GM23338 (cell line): Measurements from ENCODE around the gene DFFB. TPM values are rescaled to one million over a fixed set of nuclear protein-coding genes. Genes with fewer than 3 reads are reported as not detected.

ENCODE experiments used
- ATAC-seq: fragments of 200-7000 bp; cut with Tn5 transposase; 3 replicates; pipeline ENCODE4 v1.9.1; 2020
- DNase-seq: peaks from one replicate; pipeline ENCODE4 v3.0.0-alpha.2; 2015; ENCODE audit warnings: low spot score
- H2AFZ ChIP-seq: fragments of 200-600 bp; sonication (generic); 2 replicates; pipeline ENCODE4 v1.8.0; 2016; ENCODE audit warnings: antibody characterized with exemption, mild to moderate bottlenecking, moderate library complexity
- H3F3A ChIP-seq: fragments of 200-600 bp; sonication (generic); replicated peaks from 2 replicates; pipeline ENCODE4 v1.8.0; 2017; ENCODE audit warnings: antibody characterized with exemption, mixed run types, low read depth
- H3K27ac ChIP-seq: fragments of 200-600 bp; sonication (generic); 2 replicates; pipeline ENCODE4 v1.6.1; 2016; ENCODE audit warnings: low read depth
- H3K27me3 ChIP-seq: fragments of 200-600 bp; sonication (generic); 2 replicates; pipeline ENCODE4 v1.8.0; 2016; ENCODE audit warnings: mild to moderate bottlenecking, mixed run types, moderate library complexity; ENCODE audit not compliant: insufficient read depth
- H3K36me3 ChIP-seq: fragments of 200-600 bp; sonication (generic); 2 replicates; pipeline ENCODE4 v1.8.0; 2016; ENCODE audit warnings: mild to moderate bottlenecking; ENCODE audit not compliant: insufficient read depth
- H3K4me1 ChIP-seq: fragments of 200-600 bp; sonication (generic); 2 replicates; pipeline ENCODE4 v1.8.0; 2016; ENCODE audit warnings: mild to moderate bottlenecking, moderate library complexity; ENCODE audit not compliant: insufficient read depth
- H3K4me2 ChIP-seq: fragments of 200-600 bp; sonication (generic); 2 replicates; pipeline ENCODE4 v1.7.1; 2017; ENCODE audit warnings: mixed run types
- H3K4me3 ChIP-seq: fragments of 200-600 bp; sonication (generic); 2 replicates; pipeline ENCODE4 v1.6.1; 2016; ENCODE audit warnings: mixed run types
- H3K79me2 ChIP-seq: fragments of 200-600 bp; sonication (generic); replicated peaks from 2 replicates; pipeline ENCODE4 v1.8.0; 2017; ENCODE audit warnings: mild to moderate bottlenecking; ENCODE audit not compliant: insufficient read depth
- H3K9me2 ChIP-seq: fragments of 200-600 bp; sonication (generic); 2 replicates; pipeline ENCODE4 v1.8.0; 2017; ENCODE audit not compliant: insufficient read depth
- H4K20me1 ChIP-seq: fragments of 200-600 bp; sonication (generic); replicated peaks from 2 replicates; pipeline ENCODE4 v1.8.0; 2017; ENCODE audit warnings: mild to moderate bottlenecking; ENCODE audit not compliant: insufficient read depth
- H3K27ac Mint-ChIP-seq: 2 replicates; pipeline ENCODE4 v1.8.0; 2020; ENCODE audit warnings: inconsistent platforms, mild to moderate bottlenecking, moderate library complexity, mixed read lengths
- H3K27me3 Mint-ChIP-seq: 3 replicates; pipeline ENCODE4 v1.8.0; 2022; ENCODE audit warnings: low read depth, mild to moderate bottlenecking, moderate library complexity, mixed read lengths, inconsistent platforms; ENCODE audit not compliant: insufficient read depth, poor library complexity
- H3K36me3 Mint-ChIP-seq: 3 replicates; pipeline ENCODE4 v1.8.0; 2021; ENCODE audit warnings: low read depth, mild to moderate bottlenecking, inconsistent platforms, moderate library complexity, mixed read lengths
- H3K4me1 Mint-ChIP-seq: 3 replicates; pipeline ENCODE4 v1.8.0; 2020; ENCODE audit warnings: mild to moderate bottlenecking, inconsistent platforms, mixed read lengths
- H3K4me3 Mint-ChIP-seq: 3 replicates; pipeline ENCODE4 v1.8.0; 2021; ENCODE audit warnings: moderate library complexity, mild to moderate bottlenecking, inconsistent platforms, mixed read lengths
- H3K9me3 Mint-ChIP-seq: 3 replicates; pipeline ENCODE4 v1.8.0; 2020; ENCODE audit warnings: moderate library complexity, mild to moderate bottlenecking, inconsistent platforms, mixed read lengths
- CREB1 ChIP-seq: fragments of 250-450 bp; sonication (Bioruptor Pico); IDR thresholded peaks from 2 replicates; pipeline ENCODE4 v1.5.0; 2020; ENCODE audit warnings: low read depth, mild to moderate bottlenecking, moderate library complexity
- CTCF ChIP-seq, 2 experiments: fragments of 200-600 bp in 1 of 2; sonication (generic) in 1 of 2; conservative IDR thresholded peaks; 2 replicates each; pipeline versions ENCODE4 v1.5.1 to v1.6.1; 2016 to 2017; ENCODE audit warnings: antibody characterized with exemption in 2 of 2, low read depth in 2 of 2, mild to moderate bottlenecking in 2 of 2, moderate library complexity in 1 of 2
- ETS1 ChIP-seq: IDR thresholded peaks from 2 replicates; pipeline ENCODE4 v1.6.1; 2016; ENCODE audit warnings: antibody characterized with exemption
- EZH2 ChIP-seq: fragments of 200-600 bp; sonication (generic); IDR thresholded peaks from one replicate; pipeline ENCODE4 v1.8.0; 2017; ENCODE audit warnings: antibody characterized with exemption, mild to moderate bottlenecking, low read depth; ENCODE audit not compliant: unreplicated experiment
- EZH2phosphoT487 ChIP-seq: fragments of 200-600 bp; sonication (generic); IDR thresholded peaks from one replicate; pipeline ENCODE4 v1.8.1; 2018; ENCODE audit warnings: antibody characterized with exemption; ENCODE audit not compliant: unreplicated experiment
- JUNB ChIP-seq: IDR thresholded peaks from one replicate; pipeline ENCODE4 v1.6.1; 2016; ENCODE audit warnings: antibody characterized with exemption; ENCODE audit not compliant: unreplicated experiment
- NANOG ChIP-seq: IDR thresholded peaks from 2 replicates; pipeline ENCODE4 v1.6.1; 2016; ENCODE audit warnings: antibody characterized with exemption, borderline replicate concordance
- POLR2AphosphoS5 ChIP-seq: IDR thresholded peaks from 2 replicates; pipeline ENCODE4 v1.6.1; 2016; ENCODE audit warnings: antibody characterized with exemption, low read depth
- REST ChIP-seq: IDR thresholded peaks from one replicate; pipeline ENCODE4 v1.6.1; 2018; ENCODE audit warnings: antibody characterized with exemption; ENCODE audit not compliant: unreplicated experiment
- STAT1 ChIP-seq: IDR thresholded peaks from one replicate; pipeline ENCODE4 v1.6.1; 2016; ENCODE audit warnings: antibody characterized with exemption; ENCODE audit not compliant: unreplicated experiment
- ZNF114 ChIP-seq: fragments of 250-450 bp; sonication (Bioruptor Pico); IDR thresholded peaks from 2 replicates; pipeline ENCODE4 v1.5.0; 2020; ENCODE audit warnings: mild to moderate bottlenecking, moderate library complexity
- ZNF331 ChIP-seq: fragments of 250-450 bp; sonication (Bioruptor Pico); IDR thresholded peaks from 2 replicates; pipeline ENCODE4 v1.5.0; 2020; ENCODE audit warnings: low read depth, mild to moderate bottlenecking, moderate library complexity
- ZNF462 ChIP-seq: fragments of 250-450 bp; sonication (Bioruptor Pico); IDR thresholded peaks from 2 replicates; pipeline ENCODE4 v1.5.0; 2020; ENCODE audit warnings: mild to moderate bottlenecking, moderate library complexity
- polyA plus RNA-seq: library from polyadenylated mRNA; unstranded; fragments of >200 nt; fragmentation: Nextera tagmentation; extraction: Ambion mirVana; gene quantifications from 2 replicates; pipeline ENCODE4 v1.2.1, GENCODE V29; 2016
- total RNA-seq: library from RNA; depleted of rRNA; stranded (reverse); fragments of >200 nt; shearing (Covaris generic); gene quantifications from 2 replicates; pipeline ENCODE4 v1.2.3, GENCODE V29; 2014

DFFB gene
- total and polyA plus RNA-seq, 2 experiments from 2014 or later: 6.5 to 18.1 TPM

GRCh38 chr1:3819771-3820200 lies 37.5 kb upstream of the DFFB start:
- H3K4me2 ChIP-seq: no peak overlapping the region
- Mint-ChIP-seq H3K36me3 (peaks cover 12% of the 10 kb centered on the region), H3K27me3 (peaks cover 7% of the 10 kb centered on the region), H3K27ac (no peak overlapping the region), H3K4me1 (no peaks in the 10 kb centered on the region; the same call in 2 of the 3 replicates), H3K4me3 (no peak overlapping the region), H3K9me3 (no peaks in the 10 kb centered on the region)
- H3K9me2 ChIP-seq: no peaks in the 10 kb centered on the region
- no peak overlapping the region for H2AFZ ChIP-seq
- no peak for TF ChIP-seq CTCF (conservative IDR thresholded peaks at IDR 0.05; ENCODE audit: low read depth in 2 of 2)
- no peak for TF ChIP-seq ETS1
- no peak for TF ChIP-seq EZH2phosphoT487
- no peak for TF ChIP-seq JUNB
- TF ChIP-seq EZH2: no peak
- no peak for TF ChIP-seq ZNF331 (CRISPR knock-in tag)
- no peak for TF ChIP-seq NANOG
- no peak for TF ChIP-seq REST
- TF ChIP-seq STAT1: no peak
- no peak for TF ChIP-seq ZNF462 (CRISPR knock-in tag)
- TF ChIP-seq CREB1 (CRISPR knock-in tag): no peak
- no peak for TF ChIP-seq POLR2AphosphoS5
- no peak for TF ChIP-seq ZNF114 (CRISPR knock-in tag)
- H3K4me1 ChIP-seq: no peaks in the 10 kb centered on the region
- no peaks in the 10 kb centered on the region for H3K27me3 ChIP-seq
- no peaks in the 10 kb centered on the region for H3K36me3 ChIP-seq
- ATAC-seq: no peak
- no peaks in the 10 kb centered on the region for H3K79me2 ChIP-seq
- H4K20me1 ChIP-seq: no peaks in the 10 kb centered on the region
- H3K4me3 ChIP-seq: no peak overlapping the region
- no peaks in the 10 kb centered on the region for H3F3A ChIP-seq
- DNase-seq: no peak
- H3K27ac ChIP-seq: no peak overlapping the region
